Lower lobe of right lung (tissue), 2 donors: Measurements from ENCODE around the gene FOXN3. TPM values are rescaled to one million over a fixed set of nuclear protein-coding genes. Genes with fewer than 3 reads are reported as not detected.
"Not testable (repeated sequence)": the region's sequence is repeated elsewhere in the genome, so short reads cannot be mapped to it uniquely, and the experiment has no call there.

Source experiments
- ATAC-seq, 2 donors: fragments of 200-7000 bp; cut with Tn5 transposase; one replicate each; pipeline ENCODE4 v1.9.1; 2020 to 2022; ENCODE audit warnings: mild to moderate bottlenecking in 2 of 2, moderate library complexity in 2 of 2
- DNase-seq: peaks from one replicate; pipeline ENCODE4 v3.0.0-alpha.2; 2020
- H3K27ac ChIP-seq: fragments of 200-600 bp; one replicate; pipeline ENCODE4 v1.8.0; 2022
- H3K27me3 ChIP-seq: fragments of 200-600 bp; one replicate; pipeline ENCODE4 v1.8.0; 2022; ENCODE audit warnings: low read depth
- H3K36me3 ChIP-seq: fragments of 200-600 bp; one replicate; pipeline ENCODE4 v1.8.0; 2022; ENCODE audit warnings: mild to moderate bottlenecking
- H3K4me1 ChIP-seq: fragments of 200-600 bp; one replicate; pipeline ENCODE4 v1.8.0; 2022
- H3K4me3 ChIP-seq: fragments of 200-600 bp; one replicate; pipeline ENCODE4 v1.8.0; 2022; ENCODE audit warnings: mild to moderate bottlenecking
- H3K9me3 ChIP-seq: fragments of 200-600 bp; one replicate; pipeline ENCODE4 v1.8.0; 2022
- intact Hi-C: fragments of 100-400 bp; cut with DNase I; formaldehyde crosslinking; loops from one replicate; pipeline ENCODE4 v1.11.0; 2022
- total RNA-seq: library from RNA; stranded (reverse); fragmentation: NEBNext Ultra II Directional; extraction: Animal tissue kit (Norgen Biotek cat#: 25700); gene quantifications from one replicate; pipeline ENCODE4 v1.2.1, GENCODE V29; 2021
- TF ChIP-seq, protein P1 (sequence below): fragments of 200-600 bp; IDR thresholded peaks from one replicate; pipeline ENCODE4 v1.8.0; 2022; ENCODE audit warnings: antibody characterized with exemption, mild to moderate bottlenecking
- donor health status: DM: no; HTN: yes; CAD: no; lungs with severe emphysema.

Gene FOXN3
- total RNA-seq, 1 donor from 2014 or later, result 116 TPM

GRCh38 chr14:89164168-89165073 is 252.6 kb downstream of the FOXN3 start:
- Histone ChIP-seq H3K27ac (peak overlapping the region; percentile 78), H3K36me3 (peaks cover 17% of the 10 kb centered on the region), H3K9me3 (no peaks in the 10 kb centered on the region), H3K27me3 (no peaks in the 10 kb centered on the region), H3K4me3 (peak overlapping the region; percentile 37), H3K4me1 (peaks cover 30% of the 10 kb centered on the region)
- ATAC-seq (peak; percentile 38 to 53), DNase-seq (no peak)
- TF ChIP-seq, protein P1, sequence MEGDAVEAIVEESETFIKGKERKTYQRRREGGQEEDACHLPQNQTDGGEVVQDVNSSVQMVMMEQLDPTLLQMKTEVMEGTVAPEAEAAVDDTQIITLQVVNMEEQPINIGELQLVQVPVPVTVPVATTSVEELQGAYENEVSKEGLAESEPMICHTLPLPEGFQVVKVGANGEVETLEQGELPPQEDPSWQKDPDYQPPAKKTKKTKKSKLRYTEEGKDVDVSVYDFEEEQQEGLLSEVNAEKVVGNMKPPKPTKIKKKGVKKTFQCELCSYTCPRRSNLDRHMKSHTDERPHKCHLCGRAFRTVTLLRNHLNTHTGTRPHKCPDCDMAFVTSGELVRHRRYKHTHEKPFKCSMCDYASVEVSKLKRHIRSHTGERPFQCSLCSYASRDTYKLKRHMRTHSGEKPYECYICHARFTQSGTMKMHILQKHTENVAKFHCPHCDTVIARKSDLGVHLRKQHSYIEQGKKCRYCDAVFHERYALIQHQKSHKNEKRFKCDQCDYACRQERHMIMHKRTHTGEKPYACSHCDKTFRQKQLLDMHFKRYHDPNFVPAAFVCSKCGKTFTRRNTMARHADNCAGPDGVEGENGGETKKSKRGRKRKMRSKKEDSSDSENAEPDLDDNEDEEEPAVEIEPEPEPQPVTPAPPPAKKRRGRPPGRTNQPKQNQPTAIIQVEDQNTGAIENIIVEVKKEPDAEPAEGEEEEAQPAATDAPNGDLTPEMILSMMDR, result no peak
- intact Hi-C loops, result no loop called here

- Histone ChIP-seq H3K27me3 (no peaks in the 10 kb centered on the region), H3K36me3 (peaks cover 17% of the 10 kb centered on the region), H3K9me3 (no peaks in the 10 kb centered on the region), H3K4me3 (no peak overlapping the region), H3K4me1 (peaks cover 30% of the 10 kb centered on the region), H3K27ac (no peak overlapping the region)
- TF ChIP-seq, protein P1, result no peak
- ATAC-seq, result no peak
- intact Hi-C loops, result no loop called here
- no peak for DNase-seq
Measured at GRCh38 chr14:89163031-89163636, 253.9 kb downstream of the FOXN3 start.

DNA sequence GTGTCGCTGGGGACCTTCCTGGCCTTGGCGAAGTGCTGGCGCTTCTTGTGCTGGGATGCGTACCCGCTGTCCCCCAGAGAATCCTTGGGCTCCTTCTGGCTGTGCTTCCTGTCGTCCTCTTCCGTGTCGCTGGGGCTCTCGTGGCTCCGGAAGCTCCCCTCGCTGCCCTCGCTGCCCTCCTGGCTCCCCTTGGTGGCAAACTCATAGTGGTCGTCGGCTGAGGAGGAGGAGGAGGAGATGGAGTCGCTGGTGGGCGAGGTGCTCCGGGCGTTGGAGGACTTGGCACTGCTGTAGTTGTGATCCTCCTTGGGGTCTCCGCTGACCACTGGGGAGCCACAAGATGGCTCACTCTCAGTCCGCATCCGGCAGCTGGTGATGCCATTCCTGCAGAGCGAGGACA is 254.4 kb downstream of the FOXN3 start:
- ATAC-seq (no peak), DNase-seq (no peak)
- H3K9me3 ChIP-seq, result no peaks in the 10 kb centered on the region
- H3K36me3 ChIP-seq, result peaks cover 17% of the 10 kb centered on the region
- peaks cover 30% of the 10 kb centered on the region for H3K4me1 ChIP-seq
- intact Hi-C loops, result no loop called here
- TF ChIP-seq, protein P1, result no peak
- H3K27ac ChIP-seq, result no peak overlapping the region
- H3K27me3 ChIP-seq, result no peaks in the 10 kb centered on the region
- no peak overlapping the region for H3K4me3 ChIP-seq

DNA sequence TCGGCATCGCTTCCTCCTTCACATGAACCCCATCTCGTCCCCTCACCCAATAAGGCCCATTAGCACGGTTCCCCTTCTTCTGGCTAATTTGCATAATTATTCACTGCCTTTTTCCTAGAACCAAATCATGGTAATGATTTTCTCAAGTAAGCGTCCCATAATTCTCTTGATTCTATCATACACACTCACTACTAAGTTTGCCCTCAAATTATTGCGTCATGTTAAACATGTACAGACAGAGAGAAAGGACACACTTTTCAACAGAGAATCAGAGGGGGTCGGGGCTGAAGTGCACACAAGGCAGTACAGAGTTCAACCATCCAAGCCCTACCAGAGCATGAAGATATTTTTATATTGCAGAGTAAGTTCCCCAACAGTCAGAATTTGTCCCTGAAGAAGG is 256.6 kb downstream of the FOXN3 start:
- no peak overlapping the region for H3K4me3 ChIP-seq
- DNase-seq, result no peak
- no peaks in the 10 kb centered on the region for H3K9me3 ChIP-seq
- peaks cover 14% of the 10 kb centered on the region for H3K4me1 ChIP-seq
- no peak for ATAC-seq
- intact Hi-C loops, result no loop called here
- TF ChIP-seq, protein P1, result no peak
- peaks cover 17% of the 10 kb centered on the region for H3K36me3 ChIP-seq
- H3K27me3 ChIP-seq, result no peaks in the 10 kb centered on the region
- H3K27ac ChIP-seq, result no peak overlapping the region

- no peak for ATAC-seq
- no peak overlapping the region for H3K27ac ChIP-seq
- no peaks in the 10 kb centered on the region for H3K27me3 ChIP-seq
- no peak for DNase-seq
- H3K4me1 ChIP-seq, result no peaks in the 10 kb centered on the region
- H3K9me3 ChIP-seq, result no peaks in the 10 kb centered on the region
- H3K36me3 ChIP-seq, result peaks cover 17% of the 10 kb centered on the region
- intact Hi-C loops, result no loop called here
- no peak overlapping the region for H3K4me3 ChIP-seq
- TF ChIP-seq, protein P1, result no peak
Measured at GRCh38 chr14:89158701-89159100, 258.3 kb downstream of the FOXN3 start.

- H3K27me3 ChIP-seq, intact Hi-C loops, DNase-seq, H3K9me3 ChIP-seq, H3K4me1 ChIP-seq, H3K27ac ChIP-seq, H3K4me3 ChIP-seq: not testable (repeated sequence)
- ATAC-seq, result peak in 1 of 2 donors; percentile 26
- peaks cover 16% of the 10 kb centered on the region for H3K36me3 ChIP-seq
Measured at GRCh38 chr14:89158104-89158503, 258.9 kb downstream of the FOXN3 start.
